K562 (cell line): ENCODE data around the gene ENG. TPM values are rescaled to one million over a fixed set of nuclear protein-coding genes. Genes with fewer than 3 reads are reported as not detected.
A peak's percentile ranks its signal among the peaks of the same experiment; 100 is the strongest.

Experiments used
- ATAC-seq: fragments of 200-7000 bp; cut with Tn5 transposase; 3 replicates; pipeline ENCODE4 v1.9.1; 2020; ENCODE audit warnings: moderate library complexity
- BruUV-seq: library from RNA; stranded (reverse); fragments of 400-500 nt; replicated peaks from 2 replicates; lab custom pipeline; 2021; lab: Mats Ljungman, UMichigan
- CTCF ChIA-PET: fragments of 300-600 bp; formaldehyde crosslinking; extraction: SDS; loops from one replicate; lab custom pipeline; 2021; ENCODE audit warnings: low intra/inter-chr PET ratio; lab: Yijun Ruan, JAX
- POLR2A ChIA-PET: fragments of 300-600, 350-650 bp; sonication (Branson Sonifier 250); formaldehyde crosslinking; extraction: SDS; loops from one replicate; lab custom pipeline; 2021; ENCODE audit warnings: antibody characterized with exemption, inconsistent platforms; lab: Yijun Ruan, JAX
- DNase-seq, 4 experiments: peaks; one replicate each; pipeline versions ENCODE4 v3.0.0 to v3.0.0-alpha.2; 2011 to 2018; ENCODE audit warnings: low spot score in 3 of 4, mixed read lengths in 3 of 4; ENCODE audit errors: extremely low read depth in 1 of 4
- FAIRE-seq: peaks from 2 replicates; lab custom pipeline; 2011; peaks lifted over from hg19 to GRCh38; lab: Jason Lieb, UNC
- H2AFZ ChIP-seq: 2 replicates; pipeline ENCODE4 v1.6.0; 2011; ENCODE audit warnings: low read depth, low read length, control low read depth, inconsistent platforms
- H3K27ac ChIP-seq: fragments of 200-600 bp; 3 replicates; pipeline ENCODE4 v1.8.0; 2011; ENCODE audit warnings: low read depth, mild to moderate bottlenecking, control low read depth, inconsistent platforms, low read length, moderate library complexity, mixed read lengths; ENCODE audit errors: extremely low read depth
- H3K27me3 ChIP-seq, 2 experiments: fragments of 300-600 bp in 1 of 2; 2 replicates in 1 of 2; 3 replicates in 1 of 2; pipeline versions ENCODE4 v1.6.0 to v1.8.0; 2011; ENCODE audit warnings: inconsistent platforms in 2 of 2, low read length in 2 of 2, mild to moderate bottlenecking in 1 of 2, mixed read lengths in 1 of 2, moderate library complexity in 1 of 2; ENCODE audit not compliant: control insufficient read depth in 2 of 2, insufficient read depth in 2 of 2
- H3K36me3 ChIP-seq: fragments of 300-600 bp; 3 replicates; pipeline ENCODE4 v1.8.0; 2011; ENCODE audit warnings: mild to moderate bottlenecking, low read length, inconsistent platforms; ENCODE audit not compliant: control insufficient read depth, insufficient read depth
- H3K4me1 ChIP-seq, 2 experiments: fragments of 200-600 bp in 1 of 2; replicated peaks in 1 of 2; 2 replicates in 1 of 2; 3 replicates in 1 of 2; pipeline versions ENCODE4 v1.5.1 to v1.8.0; 2011; ENCODE audit warnings: inconsistent platforms in 2 of 2, low read length in 2 of 2, mild to moderate bottlenecking in 1 of 2, mixed read lengths in 1 of 2, moderate library complexity in 1 of 2; ENCODE audit not compliant: control insufficient read depth in 2 of 2, insufficient read depth in 2 of 2
- H3K4me2 ChIP-seq: 2 replicates; pipeline ENCODE4 v1.6.1; 2011; ENCODE audit warnings: low read length, control low read depth, inconsistent platforms, mixed read lengths; ENCODE audit not compliant: insufficient read depth
- H3K4me3 ChIP-seq: fragments of 200-600 bp; sonication (generic), shearing (Covaris generic); 2 replicates; pipeline ENCODE4 v1.5.1; 2016; ENCODE audit warnings: control low read depth, inconsistent platforms
- H3K79me2 ChIP-seq: fragments of 200-600 bp; 3 replicates; pipeline ENCODE4 v1.8.0; 2011; ENCODE audit warnings: low read length, inconsistent platforms; ENCODE audit not compliant: control insufficient read depth, insufficient read depth
- H3K9ac ChIP-seq, 2 experiments: 2 replicates each; pipeline versions ENCODE4 v1.6.0 to v1.6.1; 2011; ENCODE audit warnings: low read depth in 2 of 2, low read length in 2 of 2, control low read depth in 1 of 2, inconsistent platforms in 1 of 2, mild to moderate bottlenecking in 1 of 2, mixed read lengths in 1 of 2; ENCODE audit not compliant: insufficient read depth in 1 of 2
- H3K9me1 ChIP-seq: one replicate; pipeline ENCODE4 v1.6.0; 2011; ENCODE audit warnings: inconsistent platforms, mild to moderate bottlenecking, low read length, moderate library complexity; ENCODE audit not compliant: control insufficient read depth, insufficient read depth
- H3K9me3 ChIP-seq: replicated peaks from 2 replicates; pipeline ENCODE4 v1.5.1; 2011; ENCODE audit warnings: low read depth, low read length, inconsistent platforms; ENCODE audit not compliant: control insufficient read depth, insufficient read depth
- H4K20me1 ChIP-seq: replicated peaks from 2 replicates; pipeline ENCODE4 v1.6.1; 2011; ENCODE audit warnings: low read length, inconsistent platforms, mixed read lengths; ENCODE audit not compliant: control insufficient read depth, insufficient read depth
- CBFB ChIP-seq: sonication (generic); formaldehyde crosslinking; IDR thresholded peaks from 2 replicates; pipeline ENCODE4 v1.4.0; 2020; ENCODE audit warnings: mild to moderate bottlenecking, missing genetic modification reagents
- CBX8 ChIP-seq: fragments of 200-600 bp; sonication (generic); IDR thresholded peaks from 2 replicates; pipeline ENCODE4 v1.6.1; 2012; ENCODE audit warnings: borderline replicate concordance, mixed run types, low read depth, mild to moderate bottlenecking, moderate library complexity, mixed read lengths, low read length, control low read depth, inconsistent platforms; ENCODE audit not compliant: poor library complexity, severe bottlenecking; ENCODE audit errors: extremely low read depth
- CCAR2 ChIP-seq: fragments of 200-400 bp; formaldehyde crosslinking; IDR thresholded peaks from 2 replicates; pipeline ENCODE4 v1.6.1; 2017; ENCODE audit warnings: mild to moderate bottlenecking, low read depth, low read length
- DMBX1 ChIP-seq: fragments of 250-450 bp; sonication (Bioruptor Pico); IDR thresholded peaks from 2 replicates; pipeline ENCODE4 v1.8.0; 2022; ENCODE audit warnings: inconsistent platforms, mild to moderate bottlenecking, moderate library complexity, borderline replicate concordance
- FOXJ2 ChIP-seq: fragments of 200-800 bp; sonication (Bioruptor generic); IDR thresholded peaks from 2 replicates; pipeline ENCODE4 v1.6.1; 2016; ENCODE audit warnings: missing genetic modification characterization, missing compliant biosample characterization
- KLF6 ChIP-seq: fragments of 250-450 bp; sonication (Bioruptor Pico); IDR thresholded peaks from 2 replicates; pipeline ENCODE4 v1.4.0; 2020; ENCODE audit warnings: mild to moderate bottlenecking, moderate library complexity, borderline replicate concordance
- POLR2G ChIP-seq: fragments of 200-400 bp; formaldehyde crosslinking; IDR thresholded peaks from 2 replicates; pipeline ENCODE4 v1.6.1; 2017; ENCODE audit warnings: low read depth, mild to moderate bottlenecking, antibody characterized with exemption, low read length, moderate library complexity
- ZNF507 ChIP-seq: conservative IDR thresholded peaks from 2 replicates; pipeline ENCODE4 v1.6.1; 2017; ENCODE audit warnings: missing genetic modification characterization, missing compliant biosample characterization
- WGBS: fragments of 100-300 bp; shearing (Covaris generic); methylation state at CpG from one replicate; pipeline ENCODE4 v1.1.6; 2016; ENCODE audit warnings: low coverage, mixed read lengths; ENCODE audit not compliant: insufficient coverage; ENCODE audit errors: missing lambda C conversion rate; 5-methylcytosine and 5-hydroxymethylcytosine counted together
- in situ Hi-C: fragments of 300-500 bp; cut with MboI; formaldehyde crosslinking; loops from 4 replicates; pipeline ENCODE4 v1.15.0; 2018; ENCODE audit warnings: inconsistent platforms, mixed read lengths
- intact Hi-C: fragments of 100-400 bp; cut with micrococcal nuclease; formaldehyde crosslinking; loops from 2 replicates; pipeline ENCODE4 v1.14.2; 2022
- polyA plus RNA-seq, 8 experiments: library from polyadenylated mRNA; depleted of rRNA in 4 of 8; stranded (reverse) in 5 of 8; unstranded in 3 of 8; fragments of >200 nt; fragmentation: Nextera tagmentation in 2 of 8; fragmentation: Illumina TruSeq in 1 of 8; extraction: Ambion mirVana in 2 of 8; extraction: Trizol in 1 of 8; gene quantifications; 2 replicates each; pipeline versions ENCODE4 v1.2.1 to v1.2.3, GENCODE V29; 2011 to 2014; ENCODE audit warnings: inconsistent platforms in 1 of 8, missing spikeins in 1 of 8
- total RNA-seq, 7 experiments: library from RNA; depleted of rRNA in 6 of 7; stranded (reverse); fragments of >200 nt in 6 of 7; fragmentation: Illumina TruSeq in 2 of 7; extraction: Trizol in 2 of 7; gene quantifications; 2 replicates each; pipeline versions ENCODE4 v1.2.1 to v1.2.3, GENCODE V29; 2011 to 2021; ENCODE audit warnings: low replicate concordance in 1 of 7
- TF ChIP-seq, protein P1 (sequence below): fragments of 250-450 bp; sonication (Bioruptor Pico); IDR thresholded peaks from 2 replicates; pipeline ENCODE4 v1.8.0; 2022; ENCODE audit warnings: inconsistent platforms, mild to moderate bottlenecking, moderate library complexity, borderline replicate concordance
- TF ChIP-seq, protein P2 (sequence below): fragments of 250-450 bp; sonication (Bioruptor Pico); IDR thresholded peaks from 2 replicates; pipeline ENCODE4 v1.8.0; 2021; ENCODE audit warnings: borderline replicate concordance, mild to moderate bottlenecking, moderate library complexity; ENCODE audit not compliant: poor library complexity, severe bottlenecking
- TF ChIP-seq, protein P3 (sequence below): fragments of 250-450 bp; sonication (Bioruptor Pico); IDR thresholded peaks from 2 replicates; pipeline ENCODE4 v1.4.0; 2020; ENCODE audit warnings: borderline replicate concordance

The ENG gene
- total and polyA plus RNA-seq, 9 of the 15 experiments (the other 6 are each of a cell fraction or from before 2014, with no cell fraction given), result 0.04 to 0.40 (median 0.14) TPM; not detected in 1

DNA sequence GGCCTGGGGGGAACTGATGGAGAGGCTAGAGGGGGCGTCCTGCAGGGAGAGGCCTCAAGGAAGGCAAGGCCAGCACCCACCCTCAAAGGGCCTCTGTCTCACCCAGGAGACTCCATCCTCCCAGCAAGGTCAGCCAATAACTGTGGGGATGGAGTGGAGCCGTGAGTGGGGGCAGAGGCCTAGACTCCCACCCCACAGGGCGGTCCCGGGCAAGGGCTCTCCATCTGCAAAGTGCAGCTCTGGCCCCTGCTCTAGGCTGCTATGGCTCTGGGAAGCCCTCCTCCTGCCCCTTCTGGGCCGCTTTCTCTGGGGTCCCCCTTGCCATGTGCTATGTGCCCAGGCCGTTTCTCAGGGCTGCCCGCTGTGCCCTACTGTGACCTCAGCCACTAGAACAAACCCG lies 37.7 kb downstream of the ENG start:
- intact Hi-C loops, result no loop called here
- no peaks in the 10 kb centered on the region for H4K20me1 ChIP-seq
- H3K4me1 ChIP-seq, result peaks cover 0 to 27% of the 10 kb centered on the region in 2 experiments; a peak in 1 of 5 replicates
- H2AFZ ChIP-seq, result no peak overlapping the region
- H3K9ac ChIP-seq, result no peak overlapping the region
- CTCF ChIA-PET, result no interaction called here
- ATAC-seq (no peak), FAIRE-seq (no peak), DNase-seq (no peak)
- TF ChIP-seq FOXJ2 (tag) (no peak), POLR2G (peak; percentile 14; the same call in 1 of the 2 replicates)
- H3K27me3 ChIP-seq, result no peaks in the 10 kb centered on the region
- no peaks in the 10 kb centered on the region for H3K9me1 ChIP-seq
- H3K79me2 ChIP-seq, result no peaks in the 10 kb centered on the region
- H3K4me2 ChIP-seq, result no peak overlapping the region
- H3K36me3 ChIP-seq, result peaks cover 33% of the 10 kb centered on the region; the same call in 1 of the 3 replicates
- no TSS peak for BruUV-seq
- no peak overlapping the region for H3K27ac ChIP-seq
- in situ Hi-C loops, result no loop called here
- POLR2A ChIA-PET, result interaction anchor here (0.5 to 1.2 kb wide), 5 partner anchors 11 to 219 kb away, joined by 3 to 4 read pairs (median 3); no protein-coding TSS in a partner anchor
- no peak overlapping the region for H3K4me3 ChIP-seq
- 89% methylated on average over 7 of the region's 8 CpGs for WGBS
- H3K9me3 ChIP-seq, result no peaks in the 10 kb centered on the region

DNA sequence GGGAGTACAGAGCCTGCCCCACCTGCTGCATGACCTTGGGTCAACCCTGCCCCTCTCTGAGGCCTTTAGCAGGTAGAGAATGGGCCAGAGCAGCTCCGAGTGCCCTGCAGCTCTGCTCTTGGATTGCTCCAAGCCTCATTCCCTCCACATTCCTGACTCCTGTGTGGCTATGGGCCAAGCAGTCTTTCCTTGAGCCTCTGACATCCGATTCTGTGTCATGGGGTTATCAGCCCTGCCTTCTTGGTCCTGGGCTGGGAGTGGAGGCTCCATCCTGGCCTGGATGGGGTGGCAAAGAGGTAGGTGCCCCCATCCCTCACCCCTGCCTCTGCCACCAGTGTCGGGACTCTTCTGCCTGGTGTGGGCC lies 38.1 kb downstream of the ENG start:
- no peaks in the 10 kb centered on the region for H4K20me1 ChIP-seq
- in situ Hi-C loops (no loop called here), intact Hi-C loops (no loop called here)
- no peaks in the 10 kb centered on the region for H3K9me3 ChIP-seq
- no TSS peak for BruUV-seq
- peak overlapping the region in 1 of 2 experiments; percentile 45; a peak in 1 of 4 replicates for H3K9ac ChIP-seq
- ATAC-seq (no peak), DNase-seq (no peak), FAIRE-seq (no peak)
- H3K4me2 ChIP-seq, result no peak overlapping the region
- H3K36me3 ChIP-seq, result peaks cover 37% of the 10 kb centered on the region; the same call in 1 of the 3 replicates
- 66% methylated on average over 3 of the region's 3 CpGs for WGBS
- H3K27me3 ChIP-seq, result no peaks in the 10 kb centered on the region
- H3K4me1 ChIP-seq, result peaks cover 0 to 27% of the 10 kb centered on the region in 2 experiments; a peak in 1 of 5 replicates
- H3K79me2 ChIP-seq, result no peaks in the 10 kb centered on the region
- H3K4me3 ChIP-seq, result no peak overlapping the region
- no peak overlapping the region for H2AFZ ChIP-seq
- no peak overlapping the region for H3K27ac ChIP-seq
- H3K9me1 ChIP-seq, result no peaks in the 10 kb centered on the region
- CTCF ChIA-PET, result no interaction called here
- POLR2A ChIA-PET, result no interaction called here
- TF ChIP-seq ZNF507 (tag), result no peak
- no peak for TF ChIP-seq CBFB (CRISPR knock-in tag)
- TF ChIP-seq, protein P1, sequence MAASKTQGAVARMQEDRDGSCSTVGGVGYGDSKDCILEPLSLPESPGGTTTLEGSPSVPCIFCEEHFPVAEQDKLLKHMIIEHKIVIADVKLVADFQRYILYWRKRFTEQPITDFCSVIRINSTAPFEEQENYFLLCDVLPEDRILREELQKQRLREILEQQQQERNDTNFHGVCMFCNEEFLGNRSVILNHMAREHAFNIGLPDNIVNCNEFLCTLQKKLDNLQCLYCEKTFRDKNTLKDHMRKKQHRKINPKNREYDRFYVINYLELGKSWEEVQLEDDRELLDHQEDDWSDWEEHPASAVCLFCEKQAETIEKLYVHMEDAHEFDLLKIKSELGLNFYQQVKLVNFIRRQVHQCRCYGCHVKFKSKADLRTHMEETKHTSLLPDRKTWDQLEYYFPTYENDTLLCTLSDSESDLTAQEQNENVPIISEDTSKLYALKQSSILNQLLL, result no peak
- TF ChIP-seq KLF6 (CRISPR knock-in tag), result no peak
- TF ChIP-seq CBX8, result no peak
- TF ChIP-seq, protein P2, sequence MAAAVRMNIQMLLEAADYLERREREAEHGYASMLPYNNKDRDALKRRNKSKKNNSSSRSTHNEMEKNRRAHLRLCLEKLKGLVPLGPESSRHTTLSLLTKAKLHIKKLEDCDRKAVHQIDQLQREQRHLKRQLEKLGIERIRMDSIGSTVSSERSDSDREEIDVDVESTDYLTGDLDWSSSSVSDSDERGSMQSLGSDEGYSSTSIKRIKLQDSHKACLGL (CRISPR knock-in tag), result no peak
- TF ChIP-seq, protein P3, sequence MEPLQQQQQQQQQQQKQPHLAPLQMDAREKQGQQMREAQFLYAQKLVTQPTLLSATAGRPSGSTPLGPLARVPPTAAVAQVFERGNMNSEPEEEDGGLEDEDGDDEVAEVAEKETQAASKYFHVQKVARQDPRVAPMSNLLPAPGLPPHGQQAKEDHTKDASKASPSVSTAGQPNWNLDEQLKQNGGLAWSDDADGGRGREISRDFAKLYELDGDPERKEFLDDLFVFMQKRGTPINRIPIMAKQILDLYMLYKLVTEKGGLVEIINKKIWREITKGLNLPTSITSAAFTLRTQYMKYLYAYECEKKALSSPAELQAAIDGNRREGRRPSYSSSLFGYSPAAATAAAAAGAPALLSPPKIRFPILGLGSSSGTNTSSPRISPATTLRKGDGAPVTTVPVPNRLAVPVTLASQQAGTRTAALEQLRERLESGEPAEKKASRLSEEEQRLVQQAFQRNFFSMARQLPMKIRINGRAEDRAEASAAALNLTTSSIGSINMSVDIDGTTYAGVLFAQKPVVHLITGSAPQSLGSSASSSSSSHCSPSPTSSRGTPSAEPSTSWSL (CRISPR knock-in tag), result no peak
- TF ChIP-seq CCAR2, result no peak
- TF ChIP-seq DMBX1 (CRISPR knock-in tag), result no peak
